ENCODE data around the gene RBM25.
A peak's percentile ranks its signal among the peaks of the same experiment; 100 is the strongest.

Gene RBM25

GRCh38 chr14:73136387-73137225 is 78.3 kb downstream of the RBM25 start, which contains the start of gene PSEN1:
TSS of gene PSEN1 (plus strand) at chr14:73136507. CDS start at chr14:73148020, 11,513 bp downstream.
- DNase-seq = peak; percentile 99
- peaks cover 30% of the 10 kb centered on the region for H3K36me3 Mint-ChIP-seq (ENCODE audit: low read depth)
- H3K27ac Mint-ChIP-seq = peak within 1 kb of the TSS; percentile 97
- H3K4me1 Mint-ChIP-seq = peaks cover 15% of the 10 kb centered on the region
- peaks cover 10% of the 10 kb centered on the region for H3K27me3 Mint-ChIP-seq (ENCODE audit: low read depth, poor library complexity)
- peaks cover 26% of the 10 kb centered on the region for H3K9me3 Mint-ChIP-seq
- no peak for TF ChIP-seq CTCF (IDR thresholded peaks at IDR 0.05)
- H3K4me3 Mint-ChIP-seq = peak within 1 kb of the TSS; percentile 85

- H3K9me3 Mint-ChIP-seq = no peaks in the 10 kb centered on the region
- DNase-seq = no peak
- no peak for TF ChIP-seq CTCF (IDR thresholded peaks at IDR 0.05)
- H3K36me3 Mint-ChIP-seq (ENCODE audit: low read depth) = peaks cover 16% of the 10 kb centered on the region
- no peak overlapping the region for H3K4me3 Mint-ChIP-seq
- H3K27me3 Mint-ChIP-seq (ENCODE audit: low read depth, poor library complexity) = no peaks in the 10 kb centered on the region
- H3K4me1 Mint-ChIP-seq = peaks cover 30% of the 10 kb centered on the region
- H3K27ac Mint-ChIP-seq = no peak overlapping the region
Observed at GRCh38 chr14:73140811-73141323, 82.5 kb downstream of the RBM25 start.

GRCh38 chr14:73142216-73142615 is 83.9 kb downstream of the RBM25 start:
- H3K4me3 Mint-ChIP-seq = no peak overlapping the region
- H3K36me3 Mint-ChIP-seq (ENCODE audit: low read depth) = peaks cover 16% of the 10 kb centered on the region
- no peaks in the 10 kb centered on the region for H3K27me3 Mint-ChIP-seq (ENCODE audit: low read depth, poor library complexity)
- no peaks in the 10 kb centered on the region for H3K9me3 Mint-ChIP-seq
- H3K27ac Mint-ChIP-seq = peak overlapping the region; percentile 94
- H3K4me1 Mint-ChIP-seq = peaks cover 22% of the 10 kb centered on the region
- no peak for DNase-seq
- TF ChIP-seq CTCF (IDR thresholded peaks at IDR 0.05) = no peak

- no peak for DNase-seq
- peaks cover 16% of the 10 kb centered on the region for H3K36me3 Mint-ChIP-seq (ENCODE audit: low read depth)
- no peak overlapping the region for H3K4me3 Mint-ChIP-seq
- H3K27ac Mint-ChIP-seq = peak overlapping the region; percentile 94
- peaks cover 18% of the 10 kb centered on the region for H3K4me1 Mint-ChIP-seq
- no peak for TF ChIP-seq CTCF (IDR thresholded peaks at IDR 0.05)
- H3K27me3 Mint-ChIP-seq (ENCODE audit: low read depth, poor library complexity) = no peaks in the 10 kb centered on the region
- no peaks in the 10 kb centered on the region for H3K9me3 Mint-ChIP-seq
Observed at GRCh38 chr14:73143003-73143402, 84.7 kb downstream of the RBM25 start.

GRCh38 chr14:73143617-73144016 is 85.3 kb downstream of the RBM25 start:
- H3K4me3 Mint-ChIP-seq = no peak overlapping the region
- H3K36me3 Mint-ChIP-seq (ENCODE audit: low read depth) = peaks cover 21% of the 10 kb centered on the region
- no peak for TF ChIP-seq CTCF (IDR thresholded peaks at IDR 0.05)
- H3K9me3 Mint-ChIP-seq = no peaks in the 10 kb centered on the region
- DNase-seq = no peak
- no peaks in the 10 kb centered on the region for H3K27me3 Mint-ChIP-seq (ENCODE audit: low read depth, poor library complexity)
- peaks cover 18% of the 10 kb centered on the region for H3K4me1 Mint-ChIP-seq
- peak overlapping the region; percentile 94 for H3K27ac Mint-ChIP-seq

All from nephron progenitor cell (in vitro differentiated cells).